Uterus (tissue), 2 donors: Measurements from ENCODE around the gene SIPA1L3.

ENCODE experiments used
- POLR2A ChIP-seq, 2 donors: fragments of 450-650 bp; IDR thresholded peaks; one replicate each; pipeline ENCODE4 v1.6.1; 2016; ENCODE audit warnings: antibody characterized with exemption in 2 of 2, mild to moderate bottlenecking in 1 of 2, moderate library complexity in 1 of 2
- TF ChIP-seq, protein P1 (sequence below), 4 experiments: fragments of 200-600 bp in 2 of 4; fragments of 450-650 bp in 2 of 4; sonication (generic) in 2 of 4; IDR thresholded peaks; one replicate each; pipeline ENCODE4 v1.5.1; 2016 to 2019; ENCODE audit warnings: antibody characterized with exemption in 4 of 4, mild to moderate bottlenecking in 2 of 4, moderate library complexity in 1 of 4

DNA sequence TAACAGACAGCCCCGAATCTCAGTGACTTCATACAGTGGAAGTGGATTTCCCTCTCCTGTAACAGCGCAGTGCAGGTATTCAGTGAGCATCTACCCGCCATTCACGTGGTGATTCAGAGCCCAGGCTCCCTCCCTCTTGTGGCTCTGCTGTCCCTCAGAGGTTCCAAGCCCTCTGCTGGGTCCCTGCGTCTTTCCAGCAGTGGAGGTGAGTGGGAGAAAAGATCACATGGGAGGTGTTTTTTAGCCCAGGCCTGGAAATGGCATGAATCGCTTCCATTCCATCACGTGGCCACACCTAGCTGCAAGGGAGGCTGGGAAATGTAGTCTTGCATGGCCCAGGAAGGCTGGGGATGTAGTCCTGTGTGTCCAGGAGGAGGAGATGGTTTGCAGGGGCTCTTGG lies 255.6 kb downstream of the SIPA1L3 start:
- TF ChIP-seq, protein P1, sequence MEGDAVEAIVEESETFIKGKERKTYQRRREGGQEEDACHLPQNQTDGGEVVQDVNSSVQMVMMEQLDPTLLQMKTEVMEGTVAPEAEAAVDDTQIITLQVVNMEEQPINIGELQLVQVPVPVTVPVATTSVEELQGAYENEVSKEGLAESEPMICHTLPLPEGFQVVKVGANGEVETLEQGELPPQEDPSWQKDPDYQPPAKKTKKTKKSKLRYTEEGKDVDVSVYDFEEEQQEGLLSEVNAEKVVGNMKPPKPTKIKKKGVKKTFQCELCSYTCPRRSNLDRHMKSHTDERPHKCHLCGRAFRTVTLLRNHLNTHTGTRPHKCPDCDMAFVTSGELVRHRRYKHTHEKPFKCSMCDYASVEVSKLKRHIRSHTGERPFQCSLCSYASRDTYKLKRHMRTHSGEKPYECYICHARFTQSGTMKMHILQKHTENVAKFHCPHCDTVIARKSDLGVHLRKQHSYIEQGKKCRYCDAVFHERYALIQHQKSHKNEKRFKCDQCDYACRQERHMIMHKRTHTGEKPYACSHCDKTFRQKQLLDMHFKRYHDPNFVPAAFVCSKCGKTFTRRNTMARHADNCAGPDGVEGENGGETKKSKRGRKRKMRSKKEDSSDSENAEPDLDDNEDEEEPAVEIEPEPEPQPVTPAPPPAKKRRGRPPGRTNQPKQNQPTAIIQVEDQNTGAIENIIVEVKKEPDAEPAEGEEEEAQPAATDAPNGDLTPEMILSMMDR (IDR thresholded peaks at IDR 0.05): no peak
- no peak for TF ChIP-seq POLR2A (IDR thresholded peaks at IDR 0.05)
